ENCODE data around the gene PNPLA7. TPM values are rescaled to one million over a fixed set of nuclear protein-coding genes. Genes with fewer than 3 reads are reported as not detected.
"Not testable (repeated sequence)": the region's sequence is repeated elsewhere in the genome, so short reads cannot be mapped to it uniquely, and the experiment has no call there.

Gene PNPLA7
- total RNA-seq (2014; rRNA removed; shearing (Covaris generic)), result 0.27 TPM in 1 of 2 replicates, not detected in the other

DNA sequence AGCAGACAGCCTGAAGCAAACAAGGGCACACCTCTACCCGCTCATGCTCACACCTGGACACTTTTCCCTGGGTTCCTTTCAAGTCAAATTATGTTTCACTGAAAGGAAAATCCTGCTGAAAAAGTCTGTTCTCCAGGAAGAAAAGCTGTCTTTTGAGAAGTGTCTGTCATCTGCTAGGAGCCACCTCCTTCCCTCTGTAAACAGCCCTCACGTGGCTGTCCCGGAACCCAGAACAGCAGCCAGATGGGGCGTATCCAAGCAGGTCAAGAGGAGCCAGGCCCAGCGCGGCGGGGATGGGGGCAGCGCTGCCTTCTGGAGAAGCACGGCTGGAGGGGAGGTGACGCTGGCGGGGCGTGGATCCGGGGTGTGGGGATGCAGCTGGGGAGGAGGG lies at the start of gene PNPLA7:
TSS of gene PNPLA7 (minus strand) at position 172 of the 391 bp plus-strand sequence. CDS start 205 bp downstream, outside the sequence.
- peak; percentile 86 for DNase-seq (ENCODE audit: low read depth)

DNA sequence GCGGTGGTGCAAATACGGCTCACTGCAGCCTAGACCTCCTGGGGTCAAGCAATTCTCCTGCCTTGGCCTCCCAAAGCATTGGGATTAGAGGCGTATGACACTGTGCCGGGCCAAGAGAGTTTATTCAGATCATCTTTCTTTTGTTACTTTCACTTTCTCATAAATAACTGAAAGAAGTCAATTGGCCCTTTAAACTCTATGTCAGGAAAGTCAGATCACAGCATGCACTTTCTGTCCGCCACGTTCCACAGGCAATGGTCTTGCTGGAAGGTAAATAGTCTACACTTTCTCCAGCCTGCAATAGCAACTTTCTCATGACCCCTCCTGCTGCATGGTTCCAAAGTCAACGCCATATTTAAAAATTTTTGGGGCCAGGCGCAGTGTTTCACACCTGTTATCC lies 48.7 kb upstream of the PNPLA7 start:
- DNase-seq (ENCODE audit: low read depth), result no peak

DNA sequence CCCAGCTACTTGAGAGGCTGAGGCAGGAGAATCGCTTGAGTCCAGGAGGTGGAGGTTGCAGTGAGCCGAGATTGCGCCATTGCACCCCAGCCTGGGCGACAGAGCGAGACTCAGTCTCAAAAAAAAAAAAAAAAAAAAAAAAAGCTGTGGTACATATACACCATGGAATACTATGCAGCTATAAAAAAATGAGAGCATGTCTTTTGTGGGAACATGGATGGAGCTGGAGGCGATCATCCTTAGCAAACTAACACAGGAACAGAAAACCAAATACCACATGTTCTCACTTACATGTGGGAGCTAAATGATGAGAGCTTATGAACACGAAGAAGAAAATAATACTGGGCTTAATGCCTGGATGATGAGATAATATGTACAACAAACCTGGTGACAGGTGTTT lies 46.4 kb upstream of the PNPLA7 start:
- DNase-seq (ENCODE audit: low read depth), result not testable (repeated sequence)

DNA sequence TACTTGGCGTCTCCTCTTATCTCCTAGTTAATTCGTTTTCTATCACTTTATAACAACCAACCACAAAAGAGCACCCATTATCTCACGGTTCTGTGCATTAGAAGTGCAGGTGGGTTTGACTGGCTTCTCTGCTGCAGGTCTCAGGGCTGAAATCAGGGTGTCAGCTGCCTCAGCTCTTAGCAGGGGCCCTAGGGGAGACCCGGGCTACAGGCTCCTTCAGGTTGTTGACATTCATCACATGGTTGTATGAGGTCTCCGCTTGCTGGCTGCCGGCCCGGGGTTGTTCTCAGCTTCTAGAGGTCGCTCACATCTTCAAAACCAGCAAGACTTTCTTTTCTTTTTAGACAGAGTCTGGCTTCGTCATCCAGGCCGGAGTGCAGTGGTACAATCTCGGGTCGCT lies 43.0 kb upstream of the PNPLA7 start:
- no peak for DNase-seq (ENCODE audit: low read depth)

DNA sequence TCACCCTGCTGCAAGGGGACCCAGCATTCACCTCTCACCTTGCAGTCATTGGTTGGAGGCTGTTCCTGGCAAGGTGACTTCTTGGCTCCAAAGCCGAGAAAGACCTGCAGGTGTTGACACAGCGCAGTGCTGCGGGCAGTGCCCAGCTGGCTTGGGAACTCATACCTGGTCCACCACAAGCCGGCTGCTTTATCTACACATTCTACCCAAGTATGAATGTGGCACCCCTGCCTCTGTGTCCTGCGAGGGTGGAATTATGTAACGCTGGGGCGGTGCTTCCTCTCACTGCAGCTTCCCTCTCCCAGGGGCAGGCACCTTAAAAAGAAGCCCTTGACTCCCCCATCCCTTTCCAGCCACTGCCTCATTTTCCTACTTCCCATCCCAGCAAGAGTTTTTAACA lies 42.6 kb upstream of the PNPLA7 start:
- no peak for DNase-seq (ENCODE audit: low read depth)

DNA sequence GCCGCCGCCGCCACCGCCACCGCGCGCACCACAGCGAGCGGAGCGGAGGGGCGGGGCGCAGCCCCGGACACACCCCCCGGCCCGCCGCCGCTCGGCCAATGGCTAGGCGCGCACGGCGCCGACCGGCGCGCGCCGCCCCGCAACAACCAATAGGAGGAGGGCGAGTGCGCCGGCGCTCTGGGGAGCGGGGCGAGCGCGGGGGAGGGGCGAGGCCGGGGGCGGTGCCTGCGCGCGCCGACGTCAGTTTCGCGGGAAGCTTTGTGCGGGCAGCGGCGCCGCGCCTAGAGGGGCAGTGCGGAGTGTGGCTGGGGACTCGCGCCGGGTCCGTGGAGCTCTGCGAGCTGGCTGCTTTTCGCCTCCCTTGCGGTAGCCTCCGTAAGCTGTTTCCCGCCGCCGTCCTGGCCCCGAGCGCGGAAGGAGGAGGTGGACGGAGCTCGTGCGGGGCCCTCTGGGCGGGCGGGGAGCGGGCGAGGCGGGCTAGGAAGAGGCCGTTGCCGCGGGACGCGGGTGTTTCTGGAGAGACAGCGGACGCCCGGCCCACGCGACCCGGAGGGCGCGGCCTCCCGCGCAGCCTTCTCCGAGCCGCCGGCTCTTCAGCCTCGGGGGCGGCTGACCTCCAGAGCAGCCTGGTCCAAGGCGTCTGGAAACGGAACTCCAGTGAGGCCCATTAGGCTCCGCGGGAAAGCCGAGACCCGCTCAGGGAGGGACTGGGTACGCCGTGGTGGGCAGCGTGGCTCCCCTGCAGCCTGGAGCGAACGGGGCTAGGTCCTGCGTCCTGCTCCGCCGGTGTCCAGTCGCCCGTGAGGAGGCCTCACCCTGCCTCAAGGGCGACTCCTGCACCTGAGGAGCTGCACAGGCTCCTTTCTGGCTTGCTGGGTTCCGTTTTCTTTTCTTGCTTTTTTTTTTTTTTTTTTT lies 40.5 kb upstream of the PNPLA7 start, which contains the start of gene ZMYND19:
TSS of gene ZMYND19 (minus strand) at position 44 of the 915 bp plus-strand sequence. CDS start 249 bp downstream, outside the sequence.
- DNase-seq (ENCODE audit: low read depth), result peak; percentile 82

DNA sequence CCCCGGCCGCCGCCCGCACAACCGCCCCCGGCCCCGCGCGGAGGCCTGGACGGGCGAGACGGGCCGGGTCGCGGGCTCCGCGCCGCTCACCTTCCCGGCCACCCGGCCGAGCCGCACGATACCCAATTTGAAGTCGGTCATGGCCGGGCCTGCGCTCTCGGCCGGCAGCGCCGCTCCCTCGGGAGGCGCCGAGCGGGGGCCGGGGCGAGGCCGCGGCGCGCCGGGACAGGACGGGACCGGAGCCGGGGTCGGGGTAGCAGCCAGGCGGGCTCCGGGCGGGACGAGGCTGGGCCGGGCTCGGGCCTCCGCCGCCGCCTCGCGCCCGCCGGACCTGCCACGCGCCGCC lies 39.9 kb upstream of the PNPLA7 start:
- DNase-seq (ENCODE audit: low read depth), result no peak

DNA sequence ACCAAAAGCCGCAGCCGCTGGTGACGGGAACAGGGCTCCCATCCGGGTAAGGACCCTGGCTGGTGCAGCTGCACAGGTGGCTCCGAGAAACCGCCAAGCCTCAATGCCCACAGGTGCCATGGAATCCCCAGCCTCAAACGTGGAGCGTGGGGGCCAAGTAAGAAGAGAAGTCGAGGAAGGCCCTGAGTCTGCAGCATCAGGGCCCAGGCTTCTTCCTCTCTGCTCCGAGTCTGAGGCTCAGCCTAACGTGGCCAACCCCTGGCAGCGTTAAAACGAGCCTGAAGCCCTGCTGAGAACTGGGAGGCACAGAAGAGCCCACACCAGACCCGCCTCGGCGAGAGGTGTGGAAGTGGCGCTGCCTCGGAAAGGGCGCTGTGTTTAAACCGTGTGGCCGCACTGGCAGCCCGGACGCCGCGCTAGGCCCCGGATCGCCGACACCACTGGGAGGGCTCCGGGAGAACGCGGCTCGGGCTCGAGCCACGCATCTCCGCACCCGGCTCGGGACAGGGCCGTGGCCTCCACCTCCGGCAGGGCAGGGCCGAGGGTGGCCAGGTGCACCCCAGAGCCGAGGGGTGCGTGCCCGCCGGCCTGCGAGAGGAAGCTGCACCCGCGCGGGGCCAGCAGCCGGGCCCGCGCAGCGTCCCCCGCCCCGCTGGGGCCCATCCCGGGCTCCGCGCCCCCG lies 39.4 kb upstream of the PNPLA7 start:
- DNase-seq (ENCODE audit: low read depth), result no peak

DNA sequence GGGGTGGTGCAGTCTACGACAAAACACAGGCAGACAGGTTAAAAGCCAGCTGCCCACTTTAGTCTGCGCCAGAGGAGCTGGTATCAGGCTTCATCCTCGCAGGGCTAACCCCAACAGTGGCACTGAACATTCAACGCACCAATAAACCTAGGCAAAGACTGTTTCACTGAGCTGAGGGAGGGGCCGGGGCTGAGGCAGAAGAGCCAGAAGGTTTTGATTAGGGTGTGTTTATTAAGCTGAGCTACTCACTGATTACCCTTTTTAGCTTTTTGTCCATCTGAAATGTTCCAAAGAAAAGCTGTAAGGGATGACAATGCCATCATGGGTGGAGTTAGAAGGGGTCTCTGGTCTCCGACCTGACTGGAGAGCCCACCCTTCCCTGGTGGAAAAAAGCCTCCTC lies 38.7 kb upstream of the PNPLA7 start:
- DNase-seq (ENCODE audit: low read depth), result no peak

DNA sequence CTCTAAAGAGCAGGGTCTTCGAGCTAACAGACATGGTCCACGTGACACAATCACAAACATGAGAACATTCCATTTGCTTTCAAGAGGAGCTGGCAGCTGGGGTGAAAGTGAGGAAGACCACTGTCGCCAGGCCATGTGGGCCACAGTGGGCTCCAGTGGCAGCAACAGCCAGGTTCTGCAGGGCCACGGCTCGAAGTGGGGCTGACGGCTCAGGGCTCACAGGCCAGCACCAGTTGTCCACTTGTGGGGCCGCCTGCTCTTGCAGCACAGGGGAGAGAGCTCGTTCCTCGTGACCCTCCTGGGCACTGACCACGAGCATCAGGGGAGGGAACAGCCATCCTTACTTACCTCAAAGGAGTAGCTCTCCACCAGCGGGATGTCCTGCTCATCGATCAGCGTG lies 38.1 kb upstream of the PNPLA7 start:
- no peak for DNase-seq (ENCODE audit: low read depth)

DNA sequence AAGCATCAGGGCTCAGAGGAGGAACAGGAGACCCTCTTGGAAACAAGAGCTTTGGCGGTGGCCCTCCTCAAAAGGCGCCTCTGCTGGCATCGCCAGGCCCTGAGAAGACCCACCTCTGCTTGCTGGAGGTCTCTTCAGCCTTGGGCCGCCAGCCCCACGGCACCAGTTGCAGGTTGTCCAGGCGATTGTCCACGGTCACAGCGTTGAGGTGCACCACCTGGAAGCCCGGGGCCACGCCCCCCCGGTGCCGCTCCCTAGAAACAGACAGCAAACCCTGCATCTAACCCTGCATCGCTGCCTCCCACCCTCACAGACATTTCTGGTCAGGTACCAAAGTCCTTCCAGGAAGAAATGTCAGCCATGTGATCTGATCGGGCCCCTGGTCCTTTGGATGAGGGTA lies 36.7 kb upstream of the PNPLA7 start:
- no peak for DNase-seq (ENCODE audit: low read depth)

DNA sequence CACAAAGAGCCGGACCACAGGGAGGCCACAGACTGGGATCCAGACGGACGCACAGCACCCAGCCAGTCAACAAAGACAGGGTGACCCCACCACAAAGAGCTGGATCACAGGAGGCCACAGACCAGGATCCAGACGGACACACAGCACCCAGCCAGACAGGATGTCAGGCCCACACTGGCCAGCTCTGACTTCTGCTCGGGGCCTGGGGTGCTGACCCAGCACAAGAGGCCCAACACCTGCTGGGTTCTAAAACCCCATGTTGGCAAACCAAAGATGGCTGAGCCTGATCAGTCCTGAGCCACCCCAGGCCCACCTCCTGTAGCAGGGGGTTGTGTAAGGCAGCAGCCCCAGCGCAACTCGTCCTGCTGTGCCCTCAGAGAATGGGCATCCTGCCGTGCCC lies 33.8 kb upstream of the PNPLA7 start:
- DNase-seq (ENCODE audit: low read depth), result no peak

DNA sequence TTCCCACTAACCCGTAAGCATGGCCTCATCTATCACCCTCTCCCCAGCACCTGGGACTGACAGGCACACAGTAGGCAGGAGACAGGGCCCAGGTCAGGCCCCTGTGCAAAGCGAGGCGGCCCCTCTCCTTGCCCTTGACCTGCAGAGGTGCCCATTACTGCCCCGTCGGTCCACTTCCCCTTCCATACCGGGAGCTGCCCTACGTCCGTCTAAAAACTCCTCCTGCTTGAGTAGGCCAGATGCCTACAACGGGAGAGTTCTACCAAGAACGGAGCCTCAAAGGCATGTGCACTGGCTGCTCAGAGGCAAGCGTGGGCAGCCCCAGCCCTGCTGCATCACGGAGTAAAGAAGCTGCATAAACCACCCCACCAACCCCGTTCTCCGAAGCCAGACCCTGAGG lies 33.1 kb upstream of the PNPLA7 start:
- DNase-seq (ENCODE audit: low read depth), result no peak

DNA sequence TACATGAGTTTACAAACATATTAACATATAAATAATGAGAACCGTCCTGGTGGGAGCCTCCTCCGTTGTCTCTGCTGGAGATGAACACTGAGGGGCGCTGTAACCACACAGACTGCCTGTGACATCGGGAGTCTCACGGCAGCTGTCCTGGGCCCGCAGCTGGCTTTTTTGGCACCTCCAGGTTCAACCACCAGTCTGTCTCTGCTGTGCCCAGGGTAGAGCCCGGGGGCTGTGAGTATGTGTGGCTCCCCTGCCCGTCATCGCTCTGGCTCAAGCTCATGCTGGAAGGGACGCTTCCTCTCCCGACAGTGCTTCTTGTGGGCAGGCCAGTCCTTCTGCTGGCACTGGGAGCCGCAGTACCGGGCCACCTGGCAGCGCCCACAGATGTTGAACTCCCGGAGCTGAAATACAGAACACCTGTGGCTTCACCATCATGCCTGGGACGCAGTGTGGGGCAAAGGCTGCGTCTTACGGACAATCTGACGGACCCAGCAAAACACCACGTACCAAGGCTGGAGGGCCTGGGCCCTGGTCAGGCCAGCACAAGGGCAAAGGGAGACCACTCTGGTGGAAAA lies 32.2 kb upstream of the PNPLA7 start:
- peak; percentile 12 for DNase-seq (ENCODE audit: low read depth)

DNA sequence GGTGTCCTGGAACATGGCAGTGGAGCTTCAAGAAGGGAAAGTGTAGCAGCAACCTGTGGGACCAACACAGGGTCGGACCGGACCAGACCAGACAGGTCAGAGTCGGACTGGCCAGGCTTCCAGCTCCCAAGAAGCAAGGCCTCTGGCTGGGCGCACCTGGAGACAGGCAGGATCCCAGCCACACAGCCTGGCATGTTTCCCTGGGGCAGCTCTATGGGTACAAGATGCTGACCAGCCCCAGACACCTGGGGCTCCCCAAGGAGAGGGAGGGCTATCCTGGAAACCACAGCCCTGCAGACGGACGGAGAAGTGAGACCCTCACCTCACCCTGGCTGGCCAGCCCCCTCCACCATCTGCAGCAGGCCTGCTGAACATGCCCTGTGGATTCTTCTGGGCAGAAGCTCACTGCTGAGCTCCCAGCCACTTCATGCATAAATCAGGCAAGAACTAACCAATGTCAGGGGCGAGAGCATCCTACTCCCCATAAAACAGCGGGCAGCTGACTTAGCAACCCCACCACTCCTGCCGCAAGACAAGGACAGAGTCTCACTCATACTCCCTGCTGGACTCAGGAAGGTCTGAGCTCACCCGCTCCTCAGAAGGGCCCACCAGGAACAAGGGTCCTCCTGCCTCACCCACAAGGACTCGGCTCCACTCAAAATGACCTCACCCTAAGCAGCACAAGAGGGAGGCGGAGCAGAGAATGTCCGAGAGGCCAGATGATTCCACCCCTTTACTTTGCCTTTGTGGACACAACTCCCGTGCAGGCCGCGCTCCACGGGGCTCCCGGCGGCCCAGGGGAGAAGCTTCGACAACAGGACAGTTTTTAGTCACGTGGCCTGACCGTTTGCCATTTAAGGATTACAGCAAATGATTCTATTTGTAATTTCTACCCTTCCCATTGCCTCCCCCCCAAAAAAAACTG lies 31.4 kb upstream of the PNPLA7 start:
- no peak for DNase-seq (ENCODE audit: low read depth)

DNA sequence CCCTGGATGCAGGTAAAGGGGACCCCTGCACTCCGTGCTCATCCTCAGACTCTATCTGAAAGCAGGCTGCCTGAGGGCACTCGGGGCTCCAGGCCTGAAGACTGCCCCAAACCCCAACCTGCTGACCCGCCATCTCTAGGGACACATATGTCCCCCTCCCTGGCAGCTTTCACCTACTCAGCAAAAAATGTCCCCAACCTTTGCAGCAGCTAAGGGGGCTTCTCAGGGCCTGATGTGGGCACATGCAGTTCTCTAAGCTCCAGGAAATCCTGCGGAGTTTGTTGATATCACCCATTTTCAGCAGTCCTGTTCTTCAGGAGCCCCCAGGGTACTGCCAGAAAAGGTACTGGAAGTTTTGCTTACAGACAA lies 30.7 kb upstream of the PNPLA7 start:
- DNase-seq (ENCODE audit: low read depth), result no peak

DNA sequence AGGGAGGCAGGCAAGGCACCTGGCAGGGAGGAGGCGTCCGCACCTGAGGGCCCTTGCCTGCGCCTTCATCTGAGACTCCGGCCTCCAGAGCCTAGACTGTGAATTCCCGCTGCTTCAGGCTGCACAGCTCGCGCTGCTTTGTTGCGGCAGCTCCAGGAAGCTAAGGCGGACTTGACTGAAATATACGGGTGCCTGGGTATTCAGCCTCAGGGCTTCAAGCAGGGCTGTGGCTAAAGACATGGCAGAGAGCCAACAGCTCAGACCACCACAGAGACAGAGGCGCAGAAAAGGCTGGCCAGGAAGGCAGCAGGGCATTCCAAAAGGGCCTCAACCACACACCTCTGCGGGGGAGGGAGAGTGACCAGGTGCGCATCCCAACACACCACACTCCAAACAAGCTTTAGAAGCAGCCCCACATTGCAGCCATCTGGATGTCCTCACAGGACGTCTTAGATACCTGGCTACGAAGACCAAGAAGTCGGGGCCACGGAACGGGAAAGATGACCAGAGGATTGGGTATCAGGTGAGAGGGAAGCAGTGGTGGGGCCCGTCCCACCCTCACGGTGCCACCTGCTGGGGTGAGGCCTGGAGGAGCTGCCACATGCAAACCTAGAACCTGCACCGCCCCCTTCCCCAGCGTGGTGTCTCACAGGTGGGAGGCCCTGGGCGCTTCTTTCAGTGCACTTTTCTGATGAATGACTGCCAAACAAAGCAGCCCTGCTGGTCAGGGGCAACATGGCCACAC lies 30.2 kb upstream of the PNPLA7 start:
- peak; percentile 15 for DNase-seq (ENCODE audit: low read depth)

DNA sequence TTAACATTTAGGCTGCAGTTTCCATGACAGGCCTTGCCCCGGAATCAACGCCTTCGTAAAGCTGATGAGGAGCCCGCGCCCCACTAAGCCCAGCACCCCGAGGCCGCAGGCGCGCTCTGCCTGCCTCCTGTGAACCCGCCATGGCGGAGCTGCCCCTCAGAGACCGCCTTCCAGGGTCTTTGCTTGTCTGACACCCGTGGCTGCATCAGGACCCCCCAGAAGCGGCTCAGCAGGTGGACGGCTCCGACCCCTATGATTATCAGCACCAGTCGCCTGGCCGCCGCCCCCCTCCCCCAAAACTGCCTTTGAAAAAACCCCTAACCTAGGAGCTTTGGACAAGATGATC lies 29.0 kb upstream of the PNPLA7 start:
- DNase-seq (ENCODE audit: low read depth), result no peak

DNA sequence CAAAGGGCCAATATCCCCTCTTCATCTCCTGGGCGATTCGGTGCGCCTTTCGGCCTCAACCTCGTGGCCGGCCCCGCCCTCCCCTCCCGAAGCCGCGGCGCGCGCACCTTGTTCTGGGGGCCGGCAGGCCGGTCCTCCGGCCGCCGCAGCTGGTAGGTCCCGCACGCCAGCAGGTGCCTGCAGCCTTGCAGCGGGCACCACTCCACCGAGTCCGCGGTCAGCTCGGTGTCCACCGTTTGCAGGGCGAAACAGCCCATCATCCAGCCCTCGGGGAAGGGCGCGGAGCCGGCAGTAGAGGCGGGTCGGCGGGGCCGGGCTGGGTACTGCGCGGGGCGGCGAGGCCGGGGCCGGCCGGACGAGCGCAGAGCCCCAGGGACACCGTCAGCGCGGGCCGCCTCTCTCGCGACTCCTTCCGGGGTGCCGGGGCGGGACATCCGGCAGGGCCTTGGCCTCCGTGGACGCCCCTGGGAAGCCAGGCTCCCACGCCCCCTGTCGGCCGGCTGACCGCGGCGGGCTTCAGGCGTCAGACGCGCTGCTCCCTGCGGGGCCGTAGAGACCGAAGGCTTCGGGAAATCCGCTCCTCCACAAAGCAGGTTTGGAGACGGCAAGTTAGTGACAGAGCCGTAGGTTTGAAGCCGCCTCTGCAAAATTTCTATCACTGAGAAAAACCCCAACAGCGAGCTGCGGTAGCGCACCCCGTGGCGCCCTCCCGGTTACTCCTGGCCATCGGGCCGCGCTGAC lies 28.5 kb upstream of the PNPLA7 start, which contains the start of gene DPH7:
TSS of gene DPH7 (minus strand) at position 408 of the 741 bp plus-strand sequence. CDS start at position 260, 148 bp downstream.
- DNase-seq (ENCODE audit: low read depth), result peak; percentile 91

All from M059J (cell line).